Testis (tissue), 3 donors: ENCODE measurements around the gene AFAP1L2. TPM values are rescaled to one million over a fixed set of nuclear protein-coding genes. Genes with fewer than 3 reads are reported as not detected.

Experiments used
- DNase-seq: peaks from one replicate; pipeline ENCODE4 v3.0.0-alpha.2; 2019
- H3K27ac ChIP-seq, 2 donors: fragments of 200-600 bp; sonication (generic); one replicate each; pipeline ENCODE4 v1.5.1; 2019
- H3K27me3 ChIP-seq: fragments of 200-600 bp; sonication (generic); one replicate; pipeline ENCODE4 v1.5.1; 2019
- H3K36me3 ChIP-seq: fragments of 200-600 bp; sonication (generic); one replicate; pipeline ENCODE4 v1.5.1; 2017; ENCODE audit warnings: low read depth; ENCODE audit errors: missing control alignments
- H3K4me1 ChIP-seq: fragments of 200-600 bp; sonication (generic); one replicate; pipeline ENCODE4 v1.5.1; 2019
- H3K4me3 ChIP-seq, 2 donors: fragments of 200-600 bp; sonication (generic); one replicate each; pipeline ENCODE4 v1.5.1; 2017 to 2019
- H3K9me3 ChIP-seq: fragments of 200-600 bp; sonication (generic); one replicate; pipeline ENCODE4 v1.5.1; 2017
- POLR2A ChIP-seq: fragments of 450-650 bp; IDR thresholded peaks from one replicate; pipeline ENCODE4 v1.6.1; 2017; ENCODE audit warnings: antibody characterized with exemption, mild to moderate bottlenecking, moderate library complexity
- WGBS, 2 donors: methylation state at CpG; one replicate each; pipeline ENCODE4 v1.1.5; 2018; 5-methylcytosine and 5-hydroxymethylcytosine counted together
- intact Hi-C: fragments of 100-400 bp; cut with DNase I; formaldehyde crosslinking; loops from one replicate; pipeline ENCODE4 v1.15.1; 2023; ENCODE audit warnings: low total_unique reads
- polyA plus RNA-seq: library from polyadenylated mRNA; stranded (reverse); fragments of 350-450 nt; fragmentation: Illumina TruSeq; extraction: RNeasy Lipid Tissue Mini Kit (QIAGEN cat#74804); gene quantifications from one replicate; pipeline ENCODE4 v1.2.3, GENCODE V29; 2014; ENCODE audit warnings: low read depth, low replicate concordance; ENCODE audit not compliant: insufficient read depth
- total RNA-seq, 2 donors: library from RNA; depleted of rRNA; stranded (reverse); fragments of >200 nt; gene quantifications; one replicate each; pipeline ENCODE4 v1.2.3, GENCODE V29; 2016
- TF ChIP-seq, protein P1 (sequence below), 3 experiments: fragments of 450-650 bp in 2 of 3; fragments of 200-600 bp in 1 of 3; sonication (generic) in 1 of 3; IDR thresholded peaks; one replicate each; pipeline ENCODE4 v1.5.1; 2016 to 2019; ENCODE audit warnings: antibody characterized with exemption in 3 of 3, mild to moderate bottlenecking in 2 of 3, moderate library complexity in 1 of 3

Gene AFAP1L2
- total and polyA plus RNA-seq, 3 donors from 2014 or later, result 4.0 to 7.4 (median 6.9) TPM

- WGBS, 2 donors, result 95 to 100% methylated on average over 4 of the region's 4 CpGs
- intact Hi-C loops, result no loop called here
- H3K27ac ChIP-seq, result no peak overlapping the region
These were observed 39.6 kb downstream of the AFAP1L2 start for GRCh38 chr10:114364726-114365125.

GRCh38 chr10:114363745-114364454, 40.4 kb downstream of the AFAP1L2 start:
- 83 to 95% methylated on average over 4 of the region's 4 CpGs for WGBS, 2 donors
- Histone ChIP-seq H3K27ac (no peak overlapping the region), H3K9me3 (no peaks in the 10 kb centered on the region), H3K4me3 (no peak overlapping the region), H3K4me1 (peaks cover 8% of the 10 kb centered on the region), H3K27me3 (no peaks in the 10 kb centered on the region), H3K36me3 (no peaks in the 10 kb centered on the region)
- no peak for DNase-seq
- TF ChIP-seq, protein P1, sequence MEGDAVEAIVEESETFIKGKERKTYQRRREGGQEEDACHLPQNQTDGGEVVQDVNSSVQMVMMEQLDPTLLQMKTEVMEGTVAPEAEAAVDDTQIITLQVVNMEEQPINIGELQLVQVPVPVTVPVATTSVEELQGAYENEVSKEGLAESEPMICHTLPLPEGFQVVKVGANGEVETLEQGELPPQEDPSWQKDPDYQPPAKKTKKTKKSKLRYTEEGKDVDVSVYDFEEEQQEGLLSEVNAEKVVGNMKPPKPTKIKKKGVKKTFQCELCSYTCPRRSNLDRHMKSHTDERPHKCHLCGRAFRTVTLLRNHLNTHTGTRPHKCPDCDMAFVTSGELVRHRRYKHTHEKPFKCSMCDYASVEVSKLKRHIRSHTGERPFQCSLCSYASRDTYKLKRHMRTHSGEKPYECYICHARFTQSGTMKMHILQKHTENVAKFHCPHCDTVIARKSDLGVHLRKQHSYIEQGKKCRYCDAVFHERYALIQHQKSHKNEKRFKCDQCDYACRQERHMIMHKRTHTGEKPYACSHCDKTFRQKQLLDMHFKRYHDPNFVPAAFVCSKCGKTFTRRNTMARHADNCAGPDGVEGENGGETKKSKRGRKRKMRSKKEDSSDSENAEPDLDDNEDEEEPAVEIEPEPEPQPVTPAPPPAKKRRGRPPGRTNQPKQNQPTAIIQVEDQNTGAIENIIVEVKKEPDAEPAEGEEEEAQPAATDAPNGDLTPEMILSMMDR (IDR thresholded peaks at IDR 0.05), result no peak
- no peak for TF ChIP-seq POLR2A
- intact Hi-C loops, result no loop called here

More at GRCh38 chr10:114364726-114365125, 39.6 kb downstream of the AFAP1L2 start:
- Histone ChIP-seq H3K9me3 (no peaks in the 10 kb centered on the region), H3K36me3 (no peaks in the 10 kb centered on the region), H3K4me1 (peaks cover 8% of the 10 kb centered on the region), H3K4me3 (no peak overlapping the region), H3K27me3 (no peaks in the 10 kb centered on the region)
- DNase-seq, result no peak
- no peak for TF ChIP-seq POLR2A
- TF ChIP-seq, protein P1 (IDR thresholded peaks at IDR 0.05), result no peak

- H3K27me3 ChIP-seq, result no peaks in the 10 kb centered on the region
- DNase-seq, result no peak
- no peak overlapping the region for H3K4me3 ChIP-seq
- H3K4me1 ChIP-seq, result peaks cover 8% of the 10 kb centered on the region
- WGBS, 2 donors, result 80 to 88% methylated on average over 5 to 16 of the region's 16 CpGs
- intact Hi-C loops, result no loop called here
- no peaks in the 10 kb centered on the region for H3K9me3 ChIP-seq
- no peak overlapping the region for H3K27ac ChIP-seq
- no peak for TF ChIP-seq POLR2A
- TF ChIP-seq, protein P1 (IDR thresholded peaks at IDR 0.05), result no peak
- H3K36me3 ChIP-seq, result no peaks in the 10 kb centered on the region
These were observed 41.4 kb downstream of the AFAP1L2 start for GRCh38 chr10:114362826-114363355.

GRCh38 chr10:114359953-114360345, 44.4 kb downstream of the AFAP1L2 start:
- no peak overlapping the region for H3K4me3 ChIP-seq
- TF ChIP-seq, protein P1 (IDR thresholded peaks at IDR 0.05), result no peak
- no peak for TF ChIP-seq POLR2A
- no peaks in the 10 kb centered on the region for H3K4me1 ChIP-seq
- DNase-seq, result no peak
- H3K27me3 ChIP-seq, result no peaks in the 10 kb centered on the region
- no peak overlapping the region for H3K27ac ChIP-seq
- intact Hi-C loops, result no loop called here
- no peaks in the 10 kb centered on the region for H3K36me3 ChIP-seq
- no peaks in the 10 kb centered on the region for H3K9me3 ChIP-seq
- WGBS, 2 donors, result 90 to 97% methylated on average over 2 of the region's 2 CpGs
